ENCODE measurements around the gene MCM9. TPM values are rescaled to one million over a fixed set of nuclear protein-coding genes. Genes with fewer than 3 reads are reported as not detected.

Gene MCM9
- polyA plus RNA-seq, 4 donors = 3.1 to 18.9 (median 4.4) TPM

DNA sequence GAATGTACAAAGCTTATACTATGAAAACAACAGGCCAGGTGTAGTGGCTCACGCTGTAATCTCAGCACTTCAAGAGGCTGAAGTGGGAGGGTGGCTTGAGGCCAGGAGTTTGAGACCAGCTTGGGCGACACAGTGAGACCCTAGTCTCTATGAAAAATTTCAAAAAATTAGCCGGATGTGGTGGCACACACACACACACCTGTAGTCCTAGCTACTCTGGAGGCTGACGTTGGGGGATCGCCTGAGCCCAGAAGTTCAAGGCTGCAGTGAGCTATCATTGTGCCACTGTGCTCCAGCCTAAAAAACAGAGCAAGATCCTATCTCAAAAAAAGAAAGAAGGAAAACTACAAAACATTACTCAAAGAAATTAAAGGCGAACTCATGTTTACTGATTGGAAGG, 48.3 kb downstream of the MCM9 start:
- H3K4me1 ChIP-seq (ENCODE audit: control insufficient read depth in 3 of 3, insufficient read depth in 2 of 3, low read depth in 1 of 3, low read length in 2 of 3) = peaks cover 0 to 6% (median under 1%) of the 10 kb centered on the region in 3 donors
- 95% methylated on average over 6 of the region's 6 CpGs for WGBS, 3 donors
- H3K27ac ChIP-seq (ENCODE audit: low read depth in 1 of 3, low read length in 2 of 3) = no peak overlapping the region
- DNase-seq (no peak), FAIRE-seq (no peak)
- no peaks in the 10 kb centered on the region for H3K27me3 ChIP-seq (ENCODE audit: control insufficient read depth in 3 of 3, insufficient read depth in 3 of 3, low read length in 3 of 3)
- H3K4me3 ChIP-seq (ENCODE audit: low read depth in 1 of 3, low read length in 3 of 3) = no peak overlapping the region
- H3K36me3 ChIP-seq (ENCODE audit: control insufficient read depth in 3 of 3, insufficient read depth in 2 of 3, low read depth in 1 of 3, low read length in 3 of 3) = peaks cover 0 to 2% (median 0%) of the 10 kb centered on the region in 3 donors
- no peaks in the 10 kb centered on the region for H3K9me3 ChIP-seq (ENCODE audit: control insufficient read depth in 2 of 2, insufficient read depth in 1 of 2, low read depth in 1 of 2, low read length in 1 of 2)

- no peak overlapping the region for H3K27ac ChIP-seq (ENCODE audit: low read depth in 1 of 3, low read length in 2 of 3)
- no peak for DNase-seq
- H3K4me1 ChIP-seq (ENCODE audit: control insufficient read depth in 3 of 3, insufficient read depth in 2 of 3, low read depth in 1 of 3, low read length in 2 of 3) = no peaks in the 10 kb centered on the region
- no peaks in the 10 kb centered on the region for H3K27me3 ChIP-seq (ENCODE audit: control insufficient read depth in 3 of 3, insufficient read depth in 3 of 3, low read length in 3 of 3)
- no peak for FAIRE-seq
- H3K36me3 ChIP-seq (ENCODE audit: control insufficient read depth in 3 of 3, insufficient read depth in 2 of 3, low read depth in 1 of 3, low read length in 3 of 3) = peaks cover 0 to 2% (median 0%) of the 10 kb centered on the region in 3 donors
- H3K4me3 ChIP-seq (ENCODE audit: low read depth in 1 of 3, low read length in 3 of 3) = no peak overlapping the region
- H3K9me3 ChIP-seq (ENCODE audit: control insufficient read depth in 2 of 2, insufficient read depth in 1 of 2, low read depth in 1 of 2, low read length in 1 of 2) = no peaks in the 10 kb centered on the region
- 91 to 96% (median 92%) methylated on average over 4 of the region's 4 CpGs for WGBS, 3 donors
Observed at GRCh38 chr6:118882314-118882905, 52.5 kb downstream of the MCM9 start.

- no peak overlapping the region for H3K4me3 ChIP-seq (ENCODE audit: low read depth in 1 of 3, low read length in 3 of 3)
- no peaks in the 10 kb centered on the region for H3K27me3 ChIP-seq (ENCODE audit: control insufficient read depth in 3 of 3, insufficient read depth in 3 of 3, low read length in 3 of 3)
- no peaks in the 10 kb centered on the region for H3K9me3 ChIP-seq (ENCODE audit: control insufficient read depth in 2 of 2, insufficient read depth in 1 of 2, low read depth in 1 of 2, low read length in 1 of 2)
- no peaks in the 10 kb centered on the region for H3K4me1 ChIP-seq (ENCODE audit: control insufficient read depth in 3 of 3, insufficient read depth in 2 of 3, low read depth in 1 of 3, low read length in 2 of 3)
- DNase-seq = no peak
- 87 to 92% (median 88%) methylated on average over 9 of the region's 9 CpGs for WGBS, 3 donors
- no peak overlapping the region for H3K27ac ChIP-seq (ENCODE audit: low read depth in 1 of 3, low read length in 2 of 3)
- H3K36me3 ChIP-seq (ENCODE audit: control insufficient read depth in 3 of 3, insufficient read depth in 2 of 3, low read depth in 1 of 3, low read length in 3 of 3) = peaks cover 0 to 2% (median 0%) of the 10 kb centered on the region in 3 donors
- no peak for FAIRE-seq
Observed at GRCh38 chr6:118881440-118882313, 53.3 kb downstream of the MCM9 start.

DNA sequence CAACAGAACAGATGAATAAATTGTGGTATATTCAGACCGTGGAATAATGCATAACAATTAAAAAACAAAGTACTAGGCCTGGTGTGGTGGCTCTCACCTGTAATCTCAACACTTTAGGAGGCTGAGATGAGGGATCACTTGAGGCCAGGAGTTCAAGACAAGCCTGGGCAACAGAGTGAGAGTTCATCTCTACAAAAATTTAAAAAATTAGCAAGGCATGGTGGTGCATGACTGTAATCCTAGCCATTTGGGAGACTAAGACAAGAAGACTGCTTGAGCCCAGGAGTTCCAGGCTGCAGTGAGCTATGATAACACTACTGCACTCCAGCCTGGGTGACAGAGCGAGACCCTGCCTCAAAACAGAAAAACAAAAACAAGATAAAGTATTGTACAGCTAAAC, 57.2 kb downstream of the MCM9 start:
- Histone ChIP-seq H3K36me3 (ENCODE audit: control insufficient read depth in 3 of 3, insufficient read depth in 2 of 3, low read depth in 1 of 3, low read length in 3 of 3) (no peaks in the 10 kb centered on the region), H3K4me3 (ENCODE audit: low read depth in 1 of 3, low read length in 3 of 3) (no peak overlapping the region), H3K9me3 (ENCODE audit: control insufficient read depth in 2 of 2, insufficient read depth in 1 of 2, low read depth in 1 of 2, low read length in 1 of 2) (peaks cover 0 to 2% of the 10 kb centered on the region in 2 donors), H3K4me1 (ENCODE audit: control insufficient read depth in 3 of 3, insufficient read depth in 2 of 3, low read depth in 1 of 3, low read length in 2 of 3) (no peaks in the 10 kb centered on the region), H3K27ac (ENCODE audit: low read depth in 1 of 3, low read length in 2 of 3) (no peak overlapping the region), H3K27me3 (ENCODE audit: control insufficient read depth in 3 of 3, insufficient read depth in 3 of 3, low read length in 3 of 3) (no peaks in the 10 kb centered on the region)
- no peak for FAIRE-seq
- WGBS, 3 donors = 87 to 94% (median 90%) methylated on average over 2 of the region's 2 CpGs
- no peak for DNase-seq

DNA sequence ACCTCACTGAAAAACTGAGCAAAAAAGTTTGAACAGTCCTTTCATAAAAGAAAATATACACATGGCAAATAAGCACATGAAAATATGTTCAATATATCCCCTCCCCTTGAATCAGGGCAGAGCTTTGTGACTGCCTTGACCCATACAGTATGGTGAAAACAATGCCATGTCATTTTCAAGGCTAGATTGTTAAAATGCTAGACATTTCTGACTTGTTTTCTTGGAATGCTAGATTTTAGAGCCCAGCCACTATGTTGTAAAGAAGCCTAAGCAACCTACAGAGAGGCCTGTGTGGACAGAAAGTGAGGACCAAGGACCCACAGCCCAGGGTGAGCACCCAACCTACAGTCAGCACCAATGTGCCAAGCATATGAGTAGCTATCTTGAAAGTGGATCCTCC, 58.1 kb downstream of the MCM9 start:
- no peak overlapping the region for H3K27ac ChIP-seq (ENCODE audit: low read depth in 1 of 3, low read length in 2 of 3)
- no peak overlapping the region for H3K4me3 ChIP-seq (ENCODE audit: low read depth in 1 of 3, low read length in 3 of 3)
- no peaks in the 10 kb centered on the region for H3K4me1 ChIP-seq (ENCODE audit: control insufficient read depth in 3 of 3, insufficient read depth in 2 of 3, low read depth in 1 of 3, low read length in 2 of 3)
- H3K27me3 ChIP-seq (ENCODE audit: control insufficient read depth in 3 of 3, insufficient read depth in 3 of 3, low read length in 3 of 3) = no peaks in the 10 kb centered on the region
- DNase-seq (no peak), FAIRE-seq (no peak)
- H3K36me3 ChIP-seq (ENCODE audit: control insufficient read depth in 3 of 3, insufficient read depth in 2 of 3, low read depth in 1 of 3, low read length in 3 of 3) = peaks cover 0 to under 1% (median 0%) of the 10 kb centered on the region in 3 donors
- peaks cover 0 to 2% of the 10 kb centered on the region in 2 donors for H3K9me3 ChIP-seq (ENCODE audit: control insufficient read depth in 2 of 2, insufficient read depth in 1 of 2, low read depth in 1 of 2, low read length in 1 of 2)

DNA sequence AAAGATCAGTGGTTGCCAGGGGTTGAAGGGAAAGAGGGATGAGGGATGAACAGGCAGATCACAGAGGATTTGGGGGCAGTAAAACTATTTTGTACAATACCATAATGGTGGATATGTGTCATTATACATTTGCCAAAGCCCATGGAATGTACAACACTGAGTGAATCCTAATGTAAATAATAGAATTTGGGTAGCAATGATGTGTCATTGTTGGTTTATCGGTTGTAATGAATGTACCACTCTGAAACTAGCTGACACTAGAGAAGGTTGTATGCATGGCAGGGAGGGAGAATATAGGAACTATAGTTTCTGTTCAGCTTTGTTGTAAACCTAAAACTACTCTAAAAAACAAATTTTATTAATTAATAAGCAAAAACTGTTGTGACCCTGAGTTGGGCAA, 58.8 kb downstream of the MCM9 start:
- DNase-seq = no peak
- peaks cover 0 to 6% of the 10 kb centered on the region in 2 donors for H3K9me3 ChIP-seq (ENCODE audit: control insufficient read depth in 2 of 2, insufficient read depth in 1 of 2, low read depth in 1 of 2, low read length in 1 of 2)
- H3K4me1 ChIP-seq (ENCODE audit: control insufficient read depth in 3 of 3, insufficient read depth in 2 of 3, low read depth in 1 of 3, low read length in 2 of 3) = no peaks in the 10 kb centered on the region
- no peaks in the 10 kb centered on the region for H3K27me3 ChIP-seq (ENCODE audit: control insufficient read depth in 3 of 3, insufficient read depth in 3 of 3, low read length in 3 of 3)
- H3K36me3 ChIP-seq (ENCODE audit: control insufficient read depth in 3 of 3, insufficient read depth in 2 of 3, low read depth in 1 of 3, low read length in 3 of 3) = peaks cover 0 to 5% (median 0%) of the 10 kb centered on the region in 3 donors
- FAIRE-seq = no peak
- no peak overlapping the region for H3K27ac ChIP-seq (ENCODE audit: low read depth in 1 of 3, low read length in 2 of 3)
- WGBS, 3 donors = 90 to 100% (median 92%) methylated on average over 1 of the region's 1 CpG
- H3K4me3 ChIP-seq (ENCODE audit: low read depth in 1 of 3, low read length in 3 of 3) = no peak overlapping the region

DNA sequence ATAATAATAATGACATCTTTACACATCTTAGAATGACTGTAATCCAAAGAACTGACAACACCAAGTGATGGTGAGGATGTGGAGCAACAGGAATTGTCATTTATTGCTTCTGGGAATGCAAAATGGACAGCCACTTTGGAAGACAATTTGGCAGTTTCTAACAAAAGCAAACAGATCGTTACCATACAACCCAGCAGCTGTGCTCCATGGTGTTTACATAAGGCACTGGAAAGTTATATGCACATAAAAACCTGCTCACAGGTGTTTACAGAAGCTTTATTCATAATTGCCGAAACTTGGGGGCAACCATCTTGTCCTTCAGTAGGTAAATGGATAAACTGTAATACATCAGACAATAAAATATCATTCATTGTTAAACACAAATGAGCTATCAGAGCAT, 59.3 kb downstream of the MCM9 start:
- WGBS, 3 donors = 64 to 78% (median 78%) methylated on average over 2 of the region's 2 CpGs
- H3K36me3 ChIP-seq (ENCODE audit: control insufficient read depth in 3 of 3, insufficient read depth in 2 of 3, low read depth in 1 of 3, low read length in 3 of 3) = peaks cover 0 to 5% (median 0%) of the 10 kb centered on the region in 3 donors
- DNase-seq (no peak), FAIRE-seq (no peak)
- peaks cover 0 to 6% of the 10 kb centered on the region in 2 donors for H3K9me3 ChIP-seq (ENCODE audit: control insufficient read depth in 2 of 2, insufficient read depth in 1 of 2, low read depth in 1 of 2, low read length in 1 of 2)
- no peaks in the 10 kb centered on the region for H3K27me3 ChIP-seq (ENCODE audit: control insufficient read depth in 3 of 3, insufficient read depth in 3 of 3, low read length in 3 of 3)
- H3K4me3 ChIP-seq (ENCODE audit: low read depth in 1 of 3, low read length in 3 of 3) = no peak overlapping the region
- H3K4me1 ChIP-seq (ENCODE audit: control insufficient read depth in 3 of 3, insufficient read depth in 2 of 3, low read depth in 1 of 3, low read length in 2 of 3) = no peaks in the 10 kb centered on the region
- no peak overlapping the region for H3K27ac ChIP-seq (ENCODE audit: low read depth in 1 of 3, low read length in 2 of 3)

DNA sequence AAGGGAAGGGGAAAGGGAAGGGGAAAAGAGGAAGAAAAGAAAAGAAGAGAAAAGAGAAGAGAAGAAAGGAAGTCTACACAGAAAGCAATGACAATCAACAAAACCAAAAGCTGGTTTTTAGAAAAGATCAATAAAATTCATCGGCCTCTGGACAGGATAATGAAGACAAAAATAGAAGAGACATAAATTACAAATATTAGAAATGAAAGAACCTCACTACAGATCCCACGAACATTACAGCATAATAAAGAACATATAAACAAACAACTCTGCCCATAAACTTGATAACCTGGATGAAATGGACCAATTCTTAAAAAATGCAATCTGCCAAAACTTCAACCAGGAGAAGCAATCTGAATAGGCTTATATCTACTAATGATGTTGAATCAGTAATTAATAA, 61.7 kb downstream of the MCM9 start:
- H3K4me1 ChIP-seq (ENCODE audit: control insufficient read depth in 3 of 3, insufficient read depth in 2 of 3, low read depth in 1 of 3, low read length in 2 of 3) = no peaks in the 10 kb centered on the region
- no peak overlapping the region for H3K4me3 ChIP-seq (ENCODE audit: low read depth in 1 of 3, low read length in 3 of 3)
- DNase-seq = no peak
- H3K27ac ChIP-seq (ENCODE audit: low read depth in 1 of 3, low read length in 2 of 3) = no peak overlapping the region
- no peak for FAIRE-seq
- H3K36me3 ChIP-seq (ENCODE audit: control insufficient read depth in 3 of 3, insufficient read depth in 2 of 3, low read depth in 1 of 3, low read length in 3 of 3) = peaks cover 0 to 5% (median 0%) of the 10 kb centered on the region in 3 donors
- no peaks in the 10 kb centered on the region for H3K27me3 ChIP-seq (ENCODE audit: control insufficient read depth in 3 of 3, insufficient read depth in 3 of 3, low read length in 3 of 3)
- peaks cover 0 to 6% of the 10 kb centered on the region in 2 donors for H3K9me3 ChIP-seq (ENCODE audit: control insufficient read depth in 2 of 2, insufficient read depth in 1 of 2, low read depth in 1 of 2, low read length in 1 of 2)
- 80 to 81% (median 81%) methylated on average over 2 of the region's 2 CpGs for WGBS, 3 donors
